Measurements from ENCODE around the gene AHSP. TPM values are rescaled to one million over a fixed set of nuclear protein-coding genes. Genes with fewer than 3 reads are reported as not detected.
"Not testable (repeated sequence)": the region's sequence is repeated elsewhere in the genome, so short reads cannot be mapped to it uniquely, and the experiment has no call there.

AHSP gene
- polyA plus RNA-seq, 1 donor = 11.8 TPM

DNA sequence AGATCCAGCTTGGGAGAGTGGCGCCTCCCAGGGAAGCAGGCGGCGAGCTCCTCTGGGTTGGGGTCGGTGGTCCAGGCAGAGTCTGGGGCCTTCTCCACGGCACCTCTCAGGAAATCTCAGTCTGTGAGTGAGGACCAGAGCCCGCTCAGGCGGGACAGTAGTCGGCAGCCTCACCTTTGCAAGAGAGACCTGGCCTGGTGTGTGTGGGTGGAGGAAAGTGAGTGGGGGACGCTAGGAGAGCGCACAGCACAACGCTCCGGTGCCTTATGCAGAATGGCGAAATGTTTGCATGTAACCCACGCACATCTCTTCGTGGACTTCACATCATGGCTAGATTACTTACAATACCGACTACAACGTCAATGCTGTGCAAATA lies 2.2 kb downstream of the AHSP start:
- no peak for DNase-seq
- Histone ChIP-seq H3K27ac (ENCODE audit: low read length) (no peak overlapping the region), H3K4me1 (ENCODE audit: control insufficient read depth, insufficient read depth, low read length) (peaks cover 4% of the 10 kb centered on the region), H3K9me3 (ENCODE audit: control insufficient read depth, low read depth, low read length) (no peaks in the 10 kb centered on the region), H3K4me3 (ENCODE audit: low read length) (no peak overlapping the region), H3K27me3 (ENCODE audit: control insufficient read depth, insufficient read depth, low read length) (peaks cover 39% of the 10 kb centered on the region), H3K36me3 (ENCODE audit: control insufficient read depth, insufficient read depth, low read length) (no peaks in the 10 kb centered on the region)
- WGBS (ENCODE audit: insufficient coverage, low lambda C conversion rate) = no CpG with 5 or more reads among the region's 17 CpGs

- H3K9me3 ChIP-seq (ENCODE audit: control insufficient read depth, low read depth, low read length) = no peaks in the 10 kb centered on the region
- peaks cover 4% of the 10 kb centered on the region for H3K4me1 ChIP-seq (ENCODE audit: control insufficient read depth, insufficient read depth, low read length)
- no peak overlapping the region for H3K4me3 ChIP-seq (ENCODE audit: low read length)
- no peaks in the 10 kb centered on the region for H3K36me3 ChIP-seq (ENCODE audit: control insufficient read depth, insufficient read depth, low read length)
- 73% methylated on average over 2 of the region's 5 CpGs for WGBS (ENCODE audit: insufficient coverage, low lambda C conversion rate)
- no peak for DNase-seq
- H3K27ac ChIP-seq (ENCODE audit: low read length) = no peak overlapping the region
- H3K27me3 ChIP-seq (ENCODE audit: control insufficient read depth, insufficient read depth, low read length) = peaks cover 39% of the 10 kb centered on the region
These were observed 2.7 kb downstream of the AHSP start for GRCh38 chr16:31530405-31530804.

DNA sequence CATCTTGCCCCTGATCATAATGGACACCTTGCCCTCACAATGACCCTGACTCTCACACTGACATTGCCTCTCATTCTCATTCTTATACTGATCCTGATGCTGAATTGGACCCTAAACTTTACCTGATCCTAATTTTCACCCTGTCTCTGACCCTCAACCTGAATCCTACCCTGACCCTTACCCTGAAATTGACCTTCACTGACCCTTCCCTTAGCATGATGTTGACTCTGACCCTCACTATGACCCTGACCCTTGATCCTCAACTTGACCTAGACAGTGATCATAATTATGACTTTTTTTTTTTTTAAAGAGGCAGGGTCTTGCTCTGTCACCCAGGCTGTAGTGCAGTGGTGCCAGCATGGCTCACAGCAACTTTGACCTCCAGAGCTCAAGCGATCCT lies 3.4 kb downstream of the AHSP start:
- H3K9me3 ChIP-seq (ENCODE audit: control insufficient read depth, low read depth, low read length) = no peaks in the 10 kb centered on the region
- no peak overlapping the region for H3K27ac ChIP-seq (ENCODE audit: low read length)
- no peak overlapping the region for H3K4me3 ChIP-seq (ENCODE audit: low read length)
- no CpG with 5 or more reads among the region's 1 CpG for WGBS (ENCODE audit: insufficient coverage, low lambda C conversion rate)
- no peak for DNase-seq
- peaks cover 4% of the 10 kb centered on the region for H3K4me1 ChIP-seq (ENCODE audit: control insufficient read depth, insufficient read depth, low read length)
- H3K36me3 ChIP-seq (ENCODE audit: control insufficient read depth, insufficient read depth, low read length) = no peaks in the 10 kb centered on the region
- H3K27me3 ChIP-seq (ENCODE audit: control insufficient read depth, insufficient read depth, low read length) = peaks cover 39% of the 10 kb centered on the region

GRCh38 chr16:31532120-31532519 lies 4.4 kb downstream of the AHSP start:
- Histone ChIP-seq H3K4me1 (ENCODE audit: control insufficient read depth, insufficient read depth, low read length) (peaks cover 4% of the 10 kb centered on the region), H3K9me3 (ENCODE audit: control insufficient read depth, low read depth, low read length) (peaks cover 2% of the 10 kb centered on the region), H3K27me3 (ENCODE audit: control insufficient read depth, insufficient read depth, low read length) (peaks cover 39% of the 10 kb centered on the region), H3K4me3 (ENCODE audit: low read length) (no peak overlapping the region), H3K27ac (ENCODE audit: low read length) (no peak overlapping the region), H3K36me3 (ENCODE audit: control insufficient read depth, insufficient read depth, low read length) (no peaks in the 10 kb centered on the region)
- no CpG with 5 or more reads among the region's 2 CpGs for WGBS (ENCODE audit: insufficient coverage, low lambda C conversion rate)
- DNase-seq = no peak

DNA sequence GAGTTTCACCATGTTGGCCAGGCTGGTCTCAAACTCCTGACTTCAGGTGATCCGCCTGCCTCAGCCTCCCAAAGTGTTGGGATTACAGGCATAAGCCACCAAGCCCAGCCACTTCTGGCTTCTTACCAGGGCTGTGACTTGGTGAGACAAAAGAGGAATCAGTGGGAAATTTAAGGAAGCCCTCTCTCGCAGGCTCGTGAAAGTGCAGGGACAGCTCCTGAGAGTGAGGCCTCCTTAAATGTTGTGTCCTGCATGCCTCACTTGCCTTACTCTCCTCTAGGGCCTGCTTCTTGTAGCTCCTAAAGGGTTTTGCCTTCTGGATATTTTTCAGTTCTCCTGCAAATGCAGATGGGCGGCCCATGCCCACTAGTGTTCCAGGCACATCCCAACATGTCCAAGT lies 5.2 kb downstream of the AHSP start:
- Histone ChIP-seq H3K36me3 (ENCODE audit: control insufficient read depth, insufficient read depth, low read length) (no peaks in the 10 kb centered on the region), H3K27ac (ENCODE audit: low read length) (no peak overlapping the region), H3K4me1 (ENCODE audit: control insufficient read depth, insufficient read depth, low read length) (peaks cover 4% of the 10 kb centered on the region), H3K9me3 (ENCODE audit: control insufficient read depth, low read depth, low read length) (peaks cover 2% of the 10 kb centered on the region), H3K4me3 (ENCODE audit: low read length) (no peak overlapping the region), H3K27me3 (ENCODE audit: control insufficient read depth, insufficient read depth, low read length) (peaks cover 35% of the 10 kb centered on the region)
- DNase-seq = no peak
- whole genome bisulfite sequencing (ENCODE audit: insufficient coverage, low lambda C conversion rate) = no CpG with 5 or more reads among the region's 4 CpGs

DNA sequence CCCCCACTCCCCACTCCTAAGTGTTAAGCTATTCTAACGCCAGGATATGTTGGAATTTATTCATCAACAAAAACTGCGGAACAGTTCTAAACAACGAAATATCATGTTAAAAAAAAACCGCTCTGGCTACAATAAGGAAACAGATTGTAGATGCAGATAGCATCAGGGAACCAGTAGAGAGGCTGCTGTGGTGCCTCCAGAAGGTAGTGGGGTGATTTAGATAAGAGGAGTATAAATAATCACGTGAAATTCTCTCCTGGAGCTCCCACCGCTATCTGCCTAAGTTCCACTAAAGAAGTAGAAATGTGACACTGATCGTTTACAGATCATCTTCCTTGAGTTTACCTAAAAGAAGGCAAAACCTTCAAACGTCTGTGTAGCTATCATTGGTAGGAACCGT lies 8.0 kb downstream of the AHSP start:
- H3K4me1 ChIP-seq (ENCODE audit: control insufficient read depth, insufficient read depth, low read length) = no peaks in the 10 kb centered on the region
- peaks cover 2% of the 10 kb centered on the region for H3K9me3 ChIP-seq (ENCODE audit: control insufficient read depth, low read depth, low read length)
- H3K36me3 ChIP-seq (ENCODE audit: control insufficient read depth, insufficient read depth, low read length) = no peaks in the 10 kb centered on the region
- DNase-seq = peak in 1 of 2 donors; percentile 50
- no peak overlapping the region for H3K4me3 ChIP-seq (ENCODE audit: low read length)
- H3K27ac ChIP-seq (ENCODE audit: low read length) = no peak overlapping the region
- peaks cover 23% of the 10 kb centered on the region for H3K27me3 ChIP-seq (ENCODE audit: control insufficient read depth, insufficient read depth, low read length)
- 13% methylated on average over 4 of the region's 9 CpGs for WGBS (ENCODE audit: insufficient coverage, low lambda C conversion rate)

DNA sequence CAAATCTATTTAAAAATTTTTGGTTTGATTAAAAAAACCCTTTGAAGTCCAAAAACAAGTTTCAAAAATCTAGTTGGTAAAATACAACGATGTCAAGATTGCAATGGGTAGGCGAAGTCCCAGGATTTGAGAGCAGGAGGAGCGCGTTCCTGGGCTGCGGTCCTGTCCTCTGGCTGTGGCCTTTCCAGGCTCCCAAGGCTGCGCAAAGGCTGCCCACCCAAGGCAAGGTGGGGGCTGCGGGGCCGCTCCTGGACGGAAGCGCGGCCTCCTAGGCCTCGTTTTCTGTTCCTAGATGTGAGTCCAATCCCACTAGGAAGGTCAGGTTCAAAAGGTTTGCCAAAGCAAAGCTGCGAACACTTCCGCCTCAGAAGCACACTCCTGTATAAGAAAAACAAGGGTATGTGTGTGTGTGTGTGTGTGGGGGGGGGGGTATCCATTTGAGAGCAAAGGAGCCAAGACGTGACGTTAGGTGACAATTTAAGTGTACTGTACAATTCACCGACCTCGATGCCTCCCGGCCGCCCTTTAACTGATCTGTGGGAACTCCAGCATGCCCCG lies 9.2 kb downstream of the AHSP start:
- Histone ChIP-seq H3K27me3 (ENCODE audit: control insufficient read depth, insufficient read depth, low read length) (peaks cover 16% of the 10 kb centered on the region), H3K27ac (ENCODE audit: low read length) (no peak overlapping the region)
- WGBS (ENCODE audit: insufficient coverage, low lambda C conversion rate) = 80% methylated on average over 1 of the region's 21 CpGs

GRCh38 chr16:31537362-31538242 lies 9.9 kb downstream of the AHSP start:
- H3K4me3 ChIP-seq (ENCODE audit: low read length) = peak overlapping the region; percentile 24
- H3K36me3 ChIP-seq (ENCODE audit: control insufficient read depth, insufficient read depth, low read length) = no peaks in the 10 kb centered on the region
- H3K27ac ChIP-seq (ENCODE audit: low read length) = no peak overlapping the region
- H3K27me3 ChIP-seq (ENCODE audit: control insufficient read depth, insufficient read depth, low read length) = peaks cover 16% of the 10 kb centered on the region
- peak in 1 of 2 donors; percentile 33 for DNase-seq
- H3K9me3 ChIP-seq (ENCODE audit: control insufficient read depth, low read depth, low read length) = peaks cover 2% of the 10 kb centered on the region
- H3K4me1 ChIP-seq (ENCODE audit: control insufficient read depth, insufficient read depth, low read length) = no peaks in the 10 kb centered on the region
- WGBS (ENCODE audit: insufficient coverage, low lambda C conversion rate) = no CpG with 5 or more reads among the region's 57 CpGs

More for the DNA sequence above, 9.2 kb downstream of the AHSP start:
- no peaks in the 10 kb centered on the region for H3K4me1 ChIP-seq (ENCODE audit: control insufficient read depth, insufficient read depth, low read length)
- peaks cover 2% of the 10 kb centered on the region for H3K9me3 ChIP-seq (ENCODE audit: control insufficient read depth, low read depth, low read length)
- no peak for DNase-seq
- H3K36me3 ChIP-seq (ENCODE audit: control insufficient read depth, insufficient read depth, low read length) = no peaks in the 10 kb centered on the region
- peak overlapping the region; percentile 24 for H3K4me3 ChIP-seq (ENCODE audit: low read length)

DNA sequence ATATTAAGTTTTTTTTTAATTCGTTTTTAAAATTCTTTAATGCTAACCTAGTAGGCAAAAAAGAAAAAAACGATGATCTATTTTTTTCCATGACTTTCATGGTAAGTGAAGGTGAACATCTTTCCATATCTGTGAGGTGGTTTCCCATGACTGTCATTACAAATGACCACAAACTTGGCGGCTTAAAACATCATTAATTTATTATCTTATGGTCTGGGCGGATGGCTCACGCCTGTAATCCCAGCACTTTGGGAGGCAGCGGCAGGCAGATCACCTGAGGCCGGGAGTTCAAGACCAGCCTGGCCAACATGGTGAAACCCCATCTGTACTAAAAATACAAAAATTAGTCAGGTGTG lies 10.5 kb downstream of the AHSP start:
- not testable (repeated sequence) for H3K4me3 ChIP-seq (ENCODE audit: low read length); H3K36me3 ChIP-seq (ENCODE audit: control insufficient read depth, insufficient read depth, low read length); H3K9me3 ChIP-seq (ENCODE audit: control insufficient read depth, low read depth, low read length); H3K27ac ChIP-seq (ENCODE audit: low read length); H3K4me1 ChIP-seq (ENCODE audit: control insufficient read depth, insufficient read depth, low read length); DNase-seq
- H3K27me3 ChIP-seq (ENCODE audit: control insufficient read depth, insufficient read depth, low read length) = peaks cover 16% of the 10 kb centered on the region
- WGBS (ENCODE audit: insufficient coverage, low lambda C conversion rate) = 67% methylated on average over 1 of the region's 7 CpGs

DNA sequence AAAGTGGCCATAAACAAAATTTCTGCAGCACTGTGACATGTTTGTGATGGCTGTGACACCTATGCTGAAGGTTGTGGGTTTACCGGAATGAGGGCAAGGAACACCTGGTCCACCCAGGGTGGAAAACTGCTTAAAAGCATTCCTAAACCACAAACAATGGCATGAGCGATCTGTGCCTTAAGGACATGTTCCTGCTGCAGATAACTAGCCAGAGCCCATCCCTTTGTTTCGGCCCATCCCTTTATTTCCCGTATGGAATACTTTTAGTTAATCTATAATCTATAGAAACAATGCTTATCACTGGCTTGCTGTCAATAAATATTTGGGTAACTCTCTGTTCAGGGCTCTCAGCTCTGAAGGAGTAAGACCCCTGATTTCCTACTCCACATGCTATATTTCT lies 12.1 kb downstream of the AHSP start:
- not testable (repeated sequence) for H3K9me3 ChIP-seq (ENCODE audit: control insufficient read depth, low read depth, low read length); H3K4me1 ChIP-seq (ENCODE audit: control insufficient read depth, insufficient read depth, low read length); H3K4me3 ChIP-seq (ENCODE audit: low read length); H3K27ac ChIP-seq (ENCODE audit: low read length); H3K36me3 ChIP-seq (ENCODE audit: control insufficient read depth, insufficient read depth, low read length); DNase-seq
- H3K27me3 ChIP-seq (ENCODE audit: control insufficient read depth, insufficient read depth, low read length) = peaks cover 16% of the 10 kb centered on the region
- no CpG with 5 or more reads among the region's 4 CpGs for WGBS (ENCODE audit: insufficient coverage, low lambda C conversion rate)

DNA sequence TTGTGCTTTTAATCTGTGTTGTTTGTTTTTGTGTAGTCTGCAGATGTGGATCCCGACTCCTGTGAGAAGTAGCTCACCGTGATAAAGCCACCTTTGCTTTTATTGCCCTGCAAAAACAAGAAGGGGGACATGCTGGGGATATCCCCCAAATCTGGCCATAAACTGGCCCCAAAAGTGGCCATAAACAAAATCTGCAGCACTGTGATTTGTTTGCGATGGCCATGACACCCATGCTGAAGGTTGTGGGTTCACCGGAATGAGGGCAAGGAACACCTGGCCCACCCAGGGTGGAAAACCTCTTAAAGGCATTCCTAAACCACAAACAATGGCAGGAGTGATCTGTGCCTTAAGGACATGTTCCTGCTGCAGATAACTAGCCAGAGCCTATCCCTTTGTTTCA lies 15.1 kb downstream of the AHSP start:
- Histone ChIP-seq H3K4me1 (ENCODE audit: control insufficient read depth, insufficient read depth, low read length) (no peaks in the 10 kb centered on the region), H3K4me3 (ENCODE audit: low read length) (no peak overlapping the region)
- WGBS (ENCODE audit: insufficient coverage, low lambda C conversion rate) = no CpG with 5 or more reads among the region's 4 CpGs

More for the DNA sequence above, 15.1 kb downstream of the AHSP start:
- H3K27ac ChIP-seq (ENCODE audit: low read length) = no peak overlapping the region
- H3K36me3 ChIP-seq (ENCODE audit: control insufficient read depth, insufficient read depth, low read length) = no peaks in the 10 kb centered on the region
- no peak for DNase-seq
- H3K9me3 ChIP-seq (ENCODE audit: control insufficient read depth, low read depth, low read length) = no peaks in the 10 kb centered on the region
- H3K27me3 ChIP-seq (ENCODE audit: control insufficient read depth, insufficient read depth, low read length) = peaks cover 13% of the 10 kb centered on the region
